Neutrophil (primary cell): Measurements from ENCODE around the gene MED12L.
"Not testable (repeated sequence)": the region's sequence is repeated elsewhere in the genome, so short reads cannot be mapped to it uniquely, and the experiment has no call there.

ENCODE experiments used
- H3K27ac ChIP-seq: fragments of 200-600 bp; sonication (generic); 2 replicates; pipeline ENCODE4 v1.5.1; 2016; ENCODE audit warnings: mild to moderate bottlenecking, moderate library complexity
- H3K27me3 ChIP-seq: fragments of 200-600 bp; sonication (generic); 2 replicates; pipeline ENCODE4 v1.6.0; 2016; ENCODE audit warnings: mild to moderate bottlenecking
- H3K36me3 ChIP-seq: fragments of 200-600 bp; sonication (generic); 2 replicates; pipeline ENCODE4 v1.5.1; 2017
- H3K4me1 ChIP-seq, 2 experiments: fragments of 200-600 bp in 1 of 2; sonication (generic) in 1 of 2; 1 replicate in 1 of 2; 2 replicates in 1 of 2; pipeline versions ENCODE4 v1.5.1 to v1.6.1; 2013 to 2016; ENCODE audit warnings: low read depth in 1 of 2, low read length in 1 of 2, mild to moderate bottlenecking in 1 of 2, moderate library complexity in 1 of 2; ENCODE audit not compliant: control insufficient read depth in 1 of 2, insufficient read depth in 1 of 2
- H3K4me3 ChIP-seq, 2 experiments: fragments of 200-600 bp in 1 of 2; sonication (generic) in 1 of 2; 1 replicate in 1 of 2; 2 replicates in 1 of 2; pipeline ENCODE4 v1.5.1; 2013 to 2016; ENCODE audit warnings: low read depth in 1 of 2, low read length in 1 of 2, mild to moderate bottlenecking in 1 of 2, moderate library complexity in 1 of 2
- H3K9me3 ChIP-seq: fragments of 200-600 bp; sonication (generic); 2 replicates; pipeline ENCODE4 v1.5.1; 2016
- TF ChIP-seq, protein P1 (sequence below): fragments of 200-600 bp; sonication (generic); IDR thresholded peaks from 2 replicates; pipeline ENCODE4 v1.5.1; 2016; ENCODE audit warnings: antibody characterized with exemption

Gene MED12L

DNA sequence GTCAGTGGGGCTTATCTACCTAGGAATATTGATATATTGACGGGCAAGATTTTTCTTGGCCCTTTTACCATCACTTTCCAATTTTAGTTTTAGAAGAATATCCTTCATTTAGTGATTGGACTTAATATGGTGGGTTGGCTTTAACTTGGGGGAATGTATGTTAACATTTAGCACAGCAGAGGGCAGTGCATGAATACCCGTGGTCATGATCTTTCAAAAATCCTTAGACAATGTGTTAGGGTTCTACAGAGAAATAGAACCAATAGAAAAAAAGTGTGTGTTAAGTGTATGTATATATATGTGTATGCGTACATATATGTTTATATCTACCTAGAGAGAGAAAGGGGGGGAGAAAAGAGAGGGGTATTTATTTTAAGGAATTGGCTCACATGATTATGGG lies 80.7 kb downstream of the MED12L start:
- Histone ChIP-seq H3K9me3 (no peaks in the 10 kb centered on the region), H3K27ac (no peak overlapping the region), H3K4me1 (peaks cover 33 to 35% of the 10 kb centered on the region in 2 experiments), H3K4me3 (no peak overlapping the region), H3K27me3 (no peaks in the 10 kb centered on the region), H3K36me3 (no peaks in the 10 kb centered on the region)
- TF ChIP-seq, protein P1, sequence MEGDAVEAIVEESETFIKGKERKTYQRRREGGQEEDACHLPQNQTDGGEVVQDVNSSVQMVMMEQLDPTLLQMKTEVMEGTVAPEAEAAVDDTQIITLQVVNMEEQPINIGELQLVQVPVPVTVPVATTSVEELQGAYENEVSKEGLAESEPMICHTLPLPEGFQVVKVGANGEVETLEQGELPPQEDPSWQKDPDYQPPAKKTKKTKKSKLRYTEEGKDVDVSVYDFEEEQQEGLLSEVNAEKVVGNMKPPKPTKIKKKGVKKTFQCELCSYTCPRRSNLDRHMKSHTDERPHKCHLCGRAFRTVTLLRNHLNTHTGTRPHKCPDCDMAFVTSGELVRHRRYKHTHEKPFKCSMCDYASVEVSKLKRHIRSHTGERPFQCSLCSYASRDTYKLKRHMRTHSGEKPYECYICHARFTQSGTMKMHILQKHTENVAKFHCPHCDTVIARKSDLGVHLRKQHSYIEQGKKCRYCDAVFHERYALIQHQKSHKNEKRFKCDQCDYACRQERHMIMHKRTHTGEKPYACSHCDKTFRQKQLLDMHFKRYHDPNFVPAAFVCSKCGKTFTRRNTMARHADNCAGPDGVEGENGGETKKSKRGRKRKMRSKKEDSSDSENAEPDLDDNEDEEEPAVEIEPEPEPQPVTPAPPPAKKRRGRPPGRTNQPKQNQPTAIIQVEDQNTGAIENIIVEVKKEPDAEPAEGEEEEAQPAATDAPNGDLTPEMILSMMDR, result no peak

DNA sequence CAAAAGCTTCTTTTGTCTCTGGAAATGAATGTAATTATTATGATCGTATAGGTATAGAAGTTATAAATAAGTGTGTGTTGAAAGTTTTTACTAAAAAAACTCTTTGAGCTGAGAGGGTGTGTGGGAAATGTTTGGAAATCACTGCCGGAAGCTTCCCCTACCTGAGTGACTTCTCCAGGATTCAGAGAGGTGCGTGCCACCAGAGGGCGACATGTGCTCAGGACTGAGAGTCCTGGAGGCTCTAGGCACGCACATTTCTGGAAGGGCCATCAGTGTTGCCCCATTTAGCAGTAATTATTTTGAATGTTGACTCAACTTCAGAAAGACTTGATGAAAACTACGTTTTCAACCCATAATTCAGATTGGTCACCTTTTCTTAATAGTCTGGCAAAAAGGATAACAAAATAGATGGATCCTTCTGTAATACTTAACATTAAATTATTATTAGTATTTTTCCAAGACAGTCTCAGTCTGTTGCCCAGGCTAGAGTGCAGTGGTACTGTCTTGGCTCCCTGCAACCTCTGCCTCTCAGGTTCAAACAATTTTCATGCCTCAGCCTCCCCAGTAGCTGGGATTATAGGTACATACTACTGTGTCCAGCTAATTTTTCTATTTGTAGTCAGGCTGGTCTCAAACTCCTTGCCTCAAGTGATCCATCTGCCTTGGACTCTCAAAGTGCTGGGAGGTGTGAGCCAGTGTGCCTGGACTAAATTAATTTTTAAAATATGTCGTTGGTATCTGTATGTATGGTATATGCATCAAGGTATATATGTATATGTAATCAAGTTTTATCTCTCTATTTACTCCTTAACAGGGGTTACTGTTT lies 83.0 kb downstream of the MED12L start:
- peaks cover 39 to 42% of the 10 kb centered on the region in 2 experiments for H3K4me1 ChIP-seq
- no peak overlapping the region for H3K4me3 ChIP-seq
- no peaks in the 10 kb centered on the region for H3K27me3 ChIP-seq
- no peaks in the 10 kb centered on the region for H3K9me3 ChIP-seq
- no peaks in the 10 kb centered on the region for H3K36me3 ChIP-seq
- H3K27ac ChIP-seq, result peak overlapping the region; percentile 56
- TF ChIP-seq, protein P1, result peak; percentile 68

DNA sequence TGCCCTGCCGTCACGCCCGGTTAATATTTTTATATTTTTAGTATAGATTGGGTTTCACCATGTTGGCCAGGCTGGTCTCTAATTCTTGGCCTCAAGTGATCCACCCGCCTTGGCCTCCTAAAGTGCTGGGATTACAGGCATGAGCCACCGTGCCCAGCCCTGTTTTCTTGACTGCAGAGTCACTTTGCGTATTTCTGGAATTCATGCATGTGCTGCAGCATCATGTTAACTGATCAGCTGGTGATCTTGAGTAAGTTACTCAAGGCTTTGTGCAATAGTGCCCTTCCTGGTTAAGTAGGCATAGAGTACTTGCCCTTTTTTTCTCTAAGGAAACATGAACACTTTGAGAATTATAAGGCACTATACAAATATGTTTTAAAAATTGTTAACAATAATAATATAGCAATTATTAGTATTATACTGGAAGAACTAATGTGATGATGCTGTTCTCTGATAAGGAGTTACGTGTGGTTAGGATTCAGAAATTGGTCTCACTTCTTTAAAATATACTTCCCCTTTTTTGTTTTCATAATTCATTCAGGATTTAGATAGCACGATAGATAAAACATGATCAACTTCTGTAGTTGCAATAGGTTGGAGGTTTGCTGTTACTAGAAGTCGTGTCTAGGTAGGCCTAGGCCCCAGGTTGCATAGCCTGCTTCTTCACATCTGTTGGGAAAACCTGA lies 83.9 kb downstream of the MED12L start:
- H3K27me3 ChIP-seq, result no peaks in the 10 kb centered on the region
- peak overlapping the region; percentile 83 for H3K27ac ChIP-seq
- peak overlapping the region; percentile 37 to 38 for H3K4me3 ChIP-seq
- peaks cover 39 to 46% of the 10 kb centered on the region in 2 experiments for H3K4me1 ChIP-seq
- H3K9me3 ChIP-seq, result no peaks in the 10 kb centered on the region
- TF ChIP-seq, protein P1, result no peak
- no peaks in the 10 kb centered on the region for H3K36me3 ChIP-seq

DNA sequence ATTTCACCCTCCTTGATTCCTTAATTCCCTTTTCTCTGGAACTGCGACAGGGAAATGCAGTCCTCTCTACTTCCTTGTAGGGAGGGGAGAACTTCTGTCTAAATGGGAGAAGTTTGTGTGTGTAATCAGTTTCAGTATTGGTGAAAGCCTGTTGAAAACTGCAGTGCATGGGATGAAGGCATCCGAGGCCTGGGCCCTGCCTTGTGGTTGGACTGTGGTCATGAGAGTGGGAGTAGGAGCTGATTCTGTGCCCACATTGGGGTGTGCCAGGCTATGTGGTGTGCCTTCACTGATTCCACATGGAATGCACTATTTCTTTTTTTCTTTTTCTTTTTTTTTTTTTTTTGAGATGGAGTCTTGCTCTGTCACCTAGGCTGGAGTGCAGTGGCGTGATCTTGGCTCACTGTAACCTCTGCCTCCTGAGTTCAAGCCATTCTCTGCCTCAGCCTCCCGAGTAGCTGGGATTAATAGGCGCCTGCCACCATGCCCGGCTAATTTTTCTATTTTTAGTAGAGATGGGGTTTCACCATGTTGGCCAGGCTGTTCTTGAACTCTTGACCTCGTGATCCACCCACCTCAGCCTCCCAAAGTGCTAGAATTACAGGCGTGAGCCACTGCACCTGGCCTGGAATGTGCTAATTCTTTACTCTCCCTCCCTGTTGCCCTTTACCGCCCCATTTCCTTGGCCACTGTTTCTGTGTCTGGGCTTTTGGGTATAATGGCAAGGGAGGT lies 84.7 kb downstream of the MED12L start:
- not testable (repeated sequence) for H3K9me3 ChIP-seq, H3K36me3 ChIP-seq, H3K27me3 ChIP-seq
- H3K27ac ChIP-seq, result peak overlapping the region; percentile 83
- H3K4me1 ChIP-seq, result peaks cover 39 to 47% of the 10 kb centered on the region in 2 experiments
- peak overlapping the region; percentile 37 to 38 for H3K4me3 ChIP-seq

DNA sequence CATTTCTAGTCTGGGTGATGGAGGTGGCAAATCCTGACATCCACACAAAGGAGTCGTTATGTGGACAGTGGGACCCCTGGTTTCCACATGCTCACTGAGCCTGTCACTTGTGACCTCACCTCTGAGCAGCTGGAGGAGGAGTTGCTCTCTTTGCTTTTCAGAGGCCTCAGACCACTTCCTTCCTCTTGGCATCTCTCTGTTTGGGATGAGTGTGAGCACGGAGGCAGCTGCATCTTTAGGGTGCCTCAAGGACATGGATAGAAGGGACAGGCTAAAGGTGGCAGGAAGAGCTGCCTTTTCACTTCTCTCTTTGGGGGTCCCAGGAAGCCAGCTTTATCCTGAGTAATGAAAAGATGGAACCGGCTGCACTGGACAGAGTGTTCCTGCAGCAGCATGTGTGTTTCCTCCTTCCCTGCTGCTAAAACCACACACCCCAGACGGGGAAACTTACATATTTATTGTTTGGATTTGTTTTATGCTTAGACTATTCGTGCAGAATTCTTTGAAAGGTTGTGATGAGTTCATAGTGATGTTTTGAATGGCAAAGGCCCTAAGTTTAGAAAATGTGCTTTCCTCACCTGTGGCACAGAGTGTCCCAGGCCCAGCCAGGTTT lies 85.8 kb downstream of the MED12L start:
- Histone ChIP-seq H3K4me3 (no peak overlapping the region), H3K36me3 (no peaks in the 10 kb centered on the region), H3K9me3 (no peaks in the 10 kb centered on the region), H3K27ac (peak overlapping the region; percentile 83), H3K27me3 (no peaks in the 10 kb centered on the region), H3K4me1 (peaks cover 39 to 47% of the 10 kb centered on the region in 2 experiments)
- TF ChIP-seq, protein P1, result no peak
